ENCODE measurements around the gene RFX5.

RFX5 gene

GRCh38 chr1:151372058-151372934 lies 25.2 kb upstream of the RFX5 start, which contains the start of gene SELENBP1 (continued):
- TF ChIP-seq ZNF792 (tag by site-specific recombination; IDR thresholded peaks at IDR 0.05) (no peak), ZNF112 (tag by site-specific recombination; IDR thresholded peaks at IDR 0.05) (no peak), ZNF747 (tag by site-specific recombination; IDR thresholded peaks at IDR 0.05) (no peak), ZNF423 (tag by site-specific recombination; IDR thresholded peaks at IDR 0.05) (no peak), ZNF704 (tag by site-specific recombination; IDR thresholded peaks at IDR 0.05) (no peak), SALL2 (tag by site-specific recombination; IDR thresholded peaks at IDR 0.05; ENCODE audit: borderline replicate concordance) (no peak), ZFP41 (tag by site-specific recombination; IDR thresholded peaks at IDR 0.05; ENCODE audit: borderline replicate concordance) (no peak), TRIM28 (IDR thresholded peaks at IDR 0.05; ENCODE audit: borderline replicate concordance, low read length) (no peak), ZBTB8A (tag by site-specific recombination; IDR thresholded peaks at IDR 0.05) (peak; percentile 57), ZNF175 (tag by site-specific recombination; IDR thresholded peaks at IDR 0.05) (no peak), ZNF549 (tag by site-specific recombination; IDR thresholded peaks at IDR 0.05) (no peak), ZNF488 (tag by site-specific recombination; IDR thresholded peaks at IDR 0.05) (no peak), ZNF433 (tag by site-specific recombination; IDR thresholded peaks at IDR 0.05; ENCODE audit: low read depth) (no peak), ZNF654 (tag by site-specific recombination; IDR thresholded peaks at IDR 0.05; ENCODE audit: low read depth) (no peak), ZNF324 (tag by site-specific recombination; IDR thresholded peaks at IDR 0.05) (peak; percentile 34; the same call in 1 of the 2 replicates), ZNF214 (tag by site-specific recombination; IDR thresholded peaks at IDR 0.05; ENCODE audit: borderline replicate concordance) (no peak), GLI2 (tag by site-specific recombination; IDR thresholded peaks at IDR 0.05; ENCODE audit: borderline replicate concordance, low read depth) (no peak), ZNF777 (tag by site-specific recombination; IDR thresholded peaks at IDR 0.05; ENCODE audit: borderline replicate concordance) (no peak), ZFP37 (tag by site-specific recombination; IDR thresholded peaks at IDR 0.05) (peak; percentile 46; the same call in 1 of the 2 replicates), ZNF670 (tag by site-specific recombination; IDR thresholded peaks at IDR 0.05; ENCODE audit: low read depth) (no peak), ZNF223 (tag by site-specific recombination; IDR thresholded peaks at IDR 0.05) (0 out of 2 replicates have a peak, but pooled peaks have one; percentile 40), KLF10 (tag by site-specific recombination; IDR thresholded peaks at IDR 0.05) (peak; percentile 70; the same call in 1 of the 2 replicates), ZFP3 (tag by site-specific recombination; IDR thresholded peaks at IDR 0.05; ENCODE audit: low read depth) (no peak), ZNF26 (tag by site-specific recombination; IDR thresholded peaks at IDR 0.05) (no peak), ZNF302 (tag by site-specific recombination; IDR thresholded peaks at IDR 0.05; ENCODE audit: low read depth) (no peak), MEIS1 (CRISPR knock-in tag; IDR thresholded peaks at IDR 0.05; ENCODE audit: borderline replicate concordance) (no peak), ZNF660 (tag by site-specific recombination; IDR thresholded peaks at IDR 0.05) (peak; percentile 72; the same call in 1 of the 2 replicates), SP3 (tag by site-specific recombination; IDR thresholded peaks at IDR 0.05) (peak; percentile 72), ZNF521 (tag by site-specific recombination; IDR thresholded peaks at IDR 0.05) (no peak), ZNF529 (tag by site-specific recombination; IDR thresholded peaks at IDR 0.05; ENCODE audit: insufficient replicate concordance) (no peak), ZIC2 (tag by site-specific recombination; IDR thresholded peaks at IDR 0.05) (peak; percentile 62), ZNF132 (tag by site-specific recombination; IDR thresholded peaks at IDR 0.05; ENCODE audit: borderline replicate concordance) (no peak), GFI1B (tag by site-specific recombination; IDR thresholded peaks at IDR 0.05) (no peak; the same call in 1 of the 2 replicates)
- TF ChIP-seq, protein P1, sequence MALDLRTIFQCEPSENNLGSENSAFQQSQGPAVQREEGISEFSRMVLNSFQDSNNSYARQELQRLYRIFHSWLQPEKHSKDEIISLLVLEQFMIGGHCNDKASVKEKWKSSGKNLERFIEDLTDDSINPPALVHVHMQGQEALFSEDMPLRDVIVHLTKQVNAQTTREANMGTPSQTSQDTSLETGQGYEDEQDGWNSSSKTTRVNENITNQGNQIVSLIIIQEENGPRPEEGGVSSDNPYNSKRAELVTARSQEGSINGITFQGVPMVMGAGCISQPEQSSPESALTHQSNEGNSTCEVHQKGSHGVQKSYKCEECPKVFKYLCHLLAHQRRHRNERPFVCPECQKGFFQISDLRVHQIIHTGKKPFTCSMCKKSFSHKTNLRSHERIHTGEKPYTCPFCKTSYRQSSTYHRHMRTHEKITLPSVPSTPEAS (tag by site-specific recombination; IDR thresholded peaks at IDR 0.05) = no peak
- TF ChIP-seq, protein P2, sequence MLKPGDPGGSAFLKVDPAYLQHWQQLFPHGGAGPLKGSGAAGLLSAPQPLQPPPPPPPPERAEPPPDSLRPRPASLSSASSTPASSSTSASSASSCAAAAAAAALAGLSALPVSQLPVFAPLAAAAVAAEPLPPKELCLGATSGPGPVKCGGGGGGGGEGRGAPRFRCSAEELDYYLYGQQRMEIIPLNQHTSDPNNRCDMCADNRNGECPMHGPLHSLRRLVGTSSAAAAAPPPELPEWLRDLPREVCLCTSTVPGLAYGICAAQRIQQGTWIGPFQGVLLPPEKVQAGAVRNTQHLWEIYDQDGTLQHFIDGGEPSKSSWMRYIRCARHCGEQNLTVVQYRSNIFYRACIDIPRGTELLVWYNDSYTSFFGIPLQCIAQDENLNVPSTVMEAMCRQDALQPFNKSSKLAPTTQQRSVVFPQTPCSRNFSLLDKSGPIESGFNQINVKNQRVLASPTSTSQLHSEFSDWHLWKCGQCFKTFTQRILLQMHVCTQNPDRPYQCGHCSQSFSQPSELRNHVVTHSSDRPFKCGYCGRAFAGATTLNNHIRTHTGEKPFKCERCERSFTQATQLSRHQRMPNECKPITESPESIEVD (tag by site-specific recombination; IDR thresholded peaks at IDR 0.05) = peak; percentile 20; the same call in 1 of the 2 replicates
